GM18873 (cell line): Measurements from ENCODE around the gene CELF1.

Experiments used
- ATAC-seq: cut with Tn5 transposase; IDR thresholded peaks from one replicate; pipeline ENCODE4 v1.9.1; 2021; ENCODE audit warnings: mild to moderate bottlenecking, moderate library complexity, moderate number of reproducible peaks; ENCODE audit not compliant: unreplicated experiment, low FRiP score

The CELF1 gene

DNA sequence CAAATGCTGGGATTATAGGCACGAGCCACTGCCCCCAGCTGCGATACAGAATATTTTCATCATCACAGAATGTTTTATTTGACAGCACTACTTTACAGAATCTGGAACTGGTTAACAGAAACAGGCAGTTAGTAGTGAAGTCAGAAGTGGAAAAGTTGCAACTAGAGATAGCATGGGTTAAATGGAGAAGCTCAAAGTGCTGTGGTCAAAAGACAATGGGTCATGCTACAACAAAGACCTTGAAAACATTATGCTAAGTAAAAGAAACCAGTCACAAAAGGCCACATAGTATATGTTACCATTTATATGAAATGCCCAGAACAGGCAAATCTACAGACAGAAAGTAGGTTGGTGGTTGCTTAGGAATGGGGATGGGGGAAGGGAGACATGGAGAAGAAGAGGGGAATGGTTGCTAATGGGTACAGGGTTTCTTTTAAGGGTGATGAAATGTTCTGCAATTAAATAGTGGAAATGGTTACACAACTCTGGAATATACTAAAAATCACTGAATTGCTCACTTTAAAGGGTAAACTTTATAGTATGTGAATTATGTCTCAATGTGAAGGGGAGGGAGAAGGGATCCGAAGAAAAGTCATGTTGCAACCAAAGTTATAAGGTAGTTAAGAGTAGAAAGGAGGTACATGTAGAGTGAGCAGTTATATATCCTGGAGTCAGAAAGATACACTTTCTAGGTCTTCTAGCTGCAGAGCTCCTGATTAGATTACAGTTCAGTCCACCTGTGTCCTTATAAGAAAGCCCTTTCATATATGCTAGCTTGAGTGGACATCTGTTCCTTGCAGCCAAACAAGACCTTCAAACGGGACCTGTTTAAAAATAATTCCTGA is 57.7 kb downstream of the CELF1 start:
- ATAC-seq, result no peak

DNA sequence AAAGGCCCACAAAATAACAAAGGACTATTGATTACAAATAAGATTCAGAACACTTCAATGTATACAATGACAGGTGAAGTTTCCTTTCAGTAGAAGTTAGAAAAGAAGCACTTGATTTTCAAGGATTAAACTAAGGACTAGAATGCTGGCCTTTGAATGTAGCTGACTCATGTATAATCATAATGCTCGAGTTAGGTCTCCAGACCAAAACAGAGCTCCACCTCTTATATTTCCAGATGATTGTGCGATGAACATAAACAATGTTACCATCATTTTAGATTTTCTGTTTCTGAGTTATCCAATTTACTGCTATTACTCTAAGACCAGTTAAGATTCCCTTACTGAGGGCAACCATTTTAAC is 63.6 kb downstream of the CELF1 start:
- no peak for ATAC-seq

DNA sequence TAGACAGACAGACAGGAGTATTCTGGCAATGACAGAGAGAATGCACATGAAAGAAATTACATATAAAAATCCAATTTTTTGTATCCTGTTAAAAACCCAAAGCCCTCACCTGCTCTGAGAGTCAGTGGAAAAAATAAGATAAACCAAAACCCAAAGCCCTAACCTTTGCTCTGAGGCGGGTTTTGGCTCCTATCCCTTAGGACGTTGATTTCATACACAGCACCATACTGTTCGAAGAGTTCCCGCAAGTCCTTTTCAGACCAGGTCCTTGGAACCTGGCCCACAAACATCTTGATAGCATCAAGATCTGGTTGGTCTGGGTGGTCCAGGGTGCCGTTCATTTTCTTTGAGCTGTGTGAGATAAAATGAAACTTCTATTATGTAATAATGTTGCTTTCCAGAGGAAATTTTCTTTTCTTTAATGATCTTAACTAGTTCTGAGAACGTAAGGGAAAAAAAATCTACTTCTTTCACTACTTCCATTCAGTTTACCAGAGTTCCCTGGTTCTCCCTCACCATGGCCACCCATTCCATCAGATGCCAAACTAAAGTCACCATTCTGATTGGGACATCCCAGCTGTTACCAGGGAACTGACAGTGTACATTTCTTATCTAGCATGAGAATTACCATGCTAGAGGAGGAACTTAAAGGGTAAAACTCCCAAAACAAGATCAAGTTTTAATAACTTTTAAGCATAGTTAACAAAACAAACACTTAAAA is 64.1 kb downstream of the CELF1 start:
- no peak for ATAC-seq

DNA sequence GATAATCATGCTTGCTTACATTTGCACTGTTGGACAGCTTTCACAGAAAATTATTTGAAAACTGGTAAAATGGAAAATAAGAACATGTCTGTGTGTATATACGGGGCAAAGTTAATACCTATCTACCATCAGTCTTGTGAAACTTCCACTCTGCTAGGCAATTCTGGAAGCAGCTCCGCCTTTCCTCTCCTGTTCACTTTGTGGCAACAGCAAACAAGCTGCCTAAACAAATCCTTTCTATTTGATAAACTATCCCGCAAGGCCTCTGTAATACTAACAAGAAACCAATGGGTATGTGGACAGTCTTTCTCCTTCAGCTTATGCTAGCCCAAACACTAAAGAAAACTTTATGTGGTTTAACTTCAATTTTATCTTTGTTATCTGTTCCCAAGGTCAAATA is 64.8 kb downstream of the CELF1 start:
- ATAC-seq, result no peak

DNA sequence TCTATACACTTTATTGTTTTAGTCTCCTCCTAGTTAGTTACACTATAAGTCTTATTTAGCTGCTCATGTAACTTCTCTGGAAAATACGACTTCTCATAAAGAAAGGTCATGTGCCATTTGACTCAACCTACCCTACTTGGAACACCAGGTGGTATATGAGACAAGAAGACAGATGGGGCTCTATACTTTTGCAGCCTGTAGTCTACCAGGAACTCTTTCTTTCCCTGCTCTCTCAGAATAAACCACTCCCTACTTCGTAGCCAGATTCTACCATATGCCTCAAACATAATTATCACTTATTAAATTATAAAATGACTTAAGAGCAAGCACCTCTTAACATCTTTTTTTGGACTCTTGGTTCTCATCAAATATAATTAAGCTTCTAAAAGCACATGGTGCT is 65.5 kb downstream of the CELF1 start:
- no peak for ATAC-seq

DNA sequence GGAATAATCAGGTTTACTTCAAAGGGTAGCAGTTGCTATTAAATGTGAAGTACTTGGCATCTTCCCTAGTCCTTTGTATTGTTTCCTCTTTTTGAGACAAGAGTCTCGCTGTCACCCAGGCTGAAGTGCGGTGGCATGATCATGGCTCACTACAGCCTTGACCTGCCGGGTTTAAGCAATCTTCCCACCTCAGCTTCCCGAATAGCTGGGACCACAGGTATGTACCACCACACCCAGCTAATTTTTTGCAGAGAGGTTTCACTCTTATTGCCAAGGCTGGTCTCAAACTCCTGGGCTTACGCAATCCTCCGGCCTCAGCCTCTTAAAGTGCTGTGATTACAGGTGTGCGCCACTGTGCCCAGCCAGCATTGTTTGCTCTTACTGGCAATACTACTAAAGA is 67.8 kb downstream of the CELF1 start:
- no peak for ATAC-seq

DNA sequence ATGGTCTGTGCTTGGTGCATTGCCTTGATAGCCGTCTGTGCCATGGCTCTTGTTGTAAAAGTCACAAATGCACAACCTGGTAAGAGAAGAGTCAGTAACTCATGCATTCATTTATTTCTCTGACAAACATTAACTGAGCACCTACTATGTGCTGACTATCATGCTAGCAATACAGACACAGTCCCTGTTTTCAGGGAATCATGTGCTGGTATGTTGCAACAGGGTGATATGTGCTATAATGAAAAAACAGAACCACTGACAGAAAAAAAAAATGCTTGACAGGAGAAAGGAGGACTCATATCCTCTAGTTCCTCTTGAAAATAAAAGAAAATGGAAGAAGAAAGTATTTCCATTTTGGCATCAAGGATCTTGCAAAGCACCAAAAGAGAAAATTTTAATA is 69.5 kb downstream of the CELF1 start:
- ATAC-seq, result no peak

DNA sequence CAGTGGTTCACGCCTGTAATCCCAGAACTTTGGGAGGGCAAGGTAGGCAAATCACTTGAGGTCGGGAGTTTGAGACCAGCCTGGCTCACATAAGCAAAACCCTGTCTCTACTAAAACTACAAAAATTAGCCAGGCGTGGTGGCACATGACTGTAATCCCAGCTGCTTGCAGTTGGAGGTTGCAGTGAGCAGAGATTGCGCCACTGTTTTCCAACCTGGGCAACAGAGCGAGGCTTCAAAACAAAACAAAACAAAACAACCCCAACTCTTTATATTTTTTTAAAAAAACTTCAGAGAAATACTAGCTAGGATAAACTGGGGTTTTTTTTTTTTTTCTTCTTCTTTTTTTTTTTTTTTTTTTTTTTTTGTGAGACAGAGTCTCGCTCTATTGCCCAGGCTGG is 72.2 kb downstream of the CELF1 start:
- ATAC-seq, result no peak

DNA sequence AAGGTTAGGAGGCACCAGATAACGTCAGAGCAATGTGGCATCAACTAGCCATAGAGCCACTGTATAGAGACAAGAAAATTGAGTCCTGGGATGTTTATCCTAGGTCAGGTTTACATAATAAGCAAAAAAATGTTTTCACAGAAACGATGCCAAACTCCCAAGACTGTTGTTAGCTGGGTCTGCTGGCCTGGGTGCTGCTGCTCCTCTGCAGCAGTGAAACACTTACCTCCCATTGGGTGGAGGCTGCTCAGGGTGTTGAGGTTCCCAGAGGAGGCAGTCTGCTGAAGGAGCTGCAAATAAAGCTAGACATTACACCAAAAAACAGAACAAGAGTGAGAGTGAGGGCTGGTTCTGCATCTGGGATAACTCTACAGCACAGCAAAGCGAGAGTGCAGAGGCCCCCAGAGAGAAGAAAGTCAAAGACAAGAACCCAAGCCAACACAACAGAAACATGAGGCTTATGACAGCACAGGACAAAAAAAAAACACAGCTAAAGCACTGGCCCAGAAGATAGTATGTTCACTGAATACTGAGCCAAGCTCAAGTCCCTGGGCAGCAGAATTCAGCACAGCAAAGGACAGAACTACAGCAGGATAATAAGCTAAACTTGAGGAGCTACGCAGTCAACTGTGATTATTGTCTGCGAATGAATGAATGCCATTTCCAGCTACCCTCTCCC is 74.1 kb downstream of the CELF1 start:
- no peak for ATAC-seq

DNA sequence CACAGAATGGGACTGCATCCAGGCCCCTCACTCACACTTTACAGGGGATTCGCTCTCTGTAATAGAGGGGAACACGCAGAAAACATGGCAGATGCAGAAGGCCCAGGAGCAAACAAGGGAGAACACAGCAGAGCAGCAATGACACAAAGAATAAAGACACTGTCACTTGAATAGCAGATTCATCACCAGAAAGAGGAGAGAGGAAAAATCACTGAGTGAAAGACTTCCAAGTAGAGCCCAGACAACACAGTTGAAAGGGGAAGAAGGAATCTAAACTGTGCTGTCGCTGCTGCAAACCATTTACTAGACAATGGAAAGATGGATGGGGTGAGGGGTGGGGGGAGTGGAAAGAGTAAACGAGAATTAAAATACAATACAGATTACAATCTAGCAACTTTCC is 75.2 kb downstream of the CELF1 start:
- ATAC-seq, result no peak

DNA sequence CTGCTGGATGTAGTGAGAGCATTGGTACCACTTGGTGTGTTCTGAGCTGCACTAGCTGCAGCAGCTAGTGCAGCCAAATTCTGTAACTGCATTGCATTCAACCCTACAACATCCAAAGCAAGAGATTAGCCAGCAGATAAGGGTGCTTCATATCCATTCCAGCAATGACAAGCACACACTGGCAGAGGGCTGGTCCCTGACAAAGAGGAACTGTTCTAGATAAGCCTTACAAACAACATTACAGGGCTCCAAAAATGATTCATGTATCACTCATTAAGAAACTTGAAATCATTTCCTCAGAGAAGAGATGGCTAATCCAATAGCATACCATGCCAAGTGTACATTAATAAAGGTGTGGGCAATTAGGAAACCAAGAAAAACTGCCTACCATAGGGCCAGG is 75.6 kb downstream of the CELF1 start:
- no peak for ATAC-seq

DNA sequence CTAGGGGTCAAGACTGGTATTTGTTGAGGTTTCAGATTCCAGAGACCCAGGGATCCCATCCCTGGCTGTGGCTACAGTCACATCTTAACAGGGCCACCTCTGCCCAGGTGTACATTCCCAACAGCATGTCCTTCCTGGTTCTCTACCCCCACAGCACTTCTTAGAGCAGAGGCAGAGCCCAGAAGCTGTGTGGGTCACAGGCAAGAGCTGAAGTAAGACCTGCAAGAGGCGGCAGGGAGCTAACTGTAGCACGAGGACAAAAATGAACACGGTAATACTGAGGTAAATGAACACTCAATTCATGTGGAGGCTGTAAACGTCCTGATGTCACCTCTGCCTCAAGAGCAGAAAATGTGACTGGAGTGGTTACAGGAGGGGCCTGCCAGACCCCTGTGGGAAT is 82.3 kb downstream of the CELF1 start:
- no peak for ATAC-seq

DNA sequence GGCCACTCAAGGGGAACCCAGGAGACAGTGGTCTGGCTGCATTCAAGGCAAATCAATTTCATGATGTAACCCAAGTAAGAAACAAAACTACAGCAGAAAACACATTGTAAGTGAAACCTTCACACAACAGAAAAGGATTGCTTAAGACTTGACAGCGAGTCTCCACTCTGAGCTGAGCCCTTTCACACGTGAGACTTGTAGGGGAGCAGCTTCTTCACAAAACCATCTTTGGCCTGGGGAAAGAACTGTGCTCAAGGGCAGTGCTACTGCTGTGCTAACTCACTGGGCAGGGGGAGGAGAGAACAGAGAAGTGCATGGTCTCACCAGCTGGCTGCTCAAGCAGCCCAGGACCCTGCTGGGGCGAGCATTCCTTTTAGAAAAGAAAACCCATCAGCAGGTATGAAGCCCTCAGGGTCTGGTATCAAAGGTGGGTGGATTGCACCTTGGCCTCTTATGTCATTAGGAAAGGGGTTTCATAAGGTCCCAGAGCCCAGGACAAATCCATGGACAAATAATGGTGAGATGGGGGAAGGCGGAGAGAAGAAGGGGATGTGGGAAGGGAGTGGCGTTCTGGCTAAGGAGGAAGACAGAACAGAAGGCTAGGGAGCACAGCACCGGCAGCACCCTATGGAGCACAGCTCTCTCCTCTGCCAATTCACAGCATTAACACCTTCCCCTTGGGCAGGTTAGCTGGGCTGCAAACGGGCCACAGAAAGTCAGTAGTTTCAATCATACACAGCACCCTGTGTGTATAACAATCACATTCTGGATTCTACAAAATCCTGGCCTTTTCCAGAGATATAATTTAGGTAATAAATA is 83.4 kb downstream of the CELF1 start:
- ATAC-seq, result no peak

DNA sequence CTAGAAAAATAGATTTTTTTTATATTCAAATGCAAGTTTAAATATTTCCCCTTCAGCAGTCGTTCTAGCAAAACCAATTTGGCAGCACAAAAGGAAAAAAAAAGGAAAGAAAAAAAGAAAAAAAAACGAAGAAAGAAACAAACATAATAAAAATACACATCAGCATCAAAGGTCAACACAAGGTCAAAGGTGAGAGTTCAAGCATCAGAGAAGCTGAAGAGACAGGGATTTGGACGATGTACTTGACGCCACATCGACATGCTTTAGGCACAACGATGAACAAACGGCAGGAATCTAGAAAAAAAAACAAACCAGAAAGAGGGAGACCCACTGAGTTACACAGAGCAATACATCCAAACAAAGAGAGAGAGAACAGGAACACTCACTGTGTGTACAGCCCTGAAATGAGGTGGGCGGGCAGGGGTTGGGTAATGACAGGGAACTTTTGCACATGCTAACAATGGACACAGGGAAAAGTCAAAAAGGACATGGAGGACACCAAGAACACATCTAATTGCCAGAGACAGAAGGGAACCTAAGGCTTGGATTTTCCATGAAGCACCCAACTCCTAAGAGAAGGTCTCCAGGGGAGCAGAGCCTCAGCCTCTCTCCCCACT is 84.2 kb downstream of the CELF1 start:
- no peak for ATAC-seq

DNA sequence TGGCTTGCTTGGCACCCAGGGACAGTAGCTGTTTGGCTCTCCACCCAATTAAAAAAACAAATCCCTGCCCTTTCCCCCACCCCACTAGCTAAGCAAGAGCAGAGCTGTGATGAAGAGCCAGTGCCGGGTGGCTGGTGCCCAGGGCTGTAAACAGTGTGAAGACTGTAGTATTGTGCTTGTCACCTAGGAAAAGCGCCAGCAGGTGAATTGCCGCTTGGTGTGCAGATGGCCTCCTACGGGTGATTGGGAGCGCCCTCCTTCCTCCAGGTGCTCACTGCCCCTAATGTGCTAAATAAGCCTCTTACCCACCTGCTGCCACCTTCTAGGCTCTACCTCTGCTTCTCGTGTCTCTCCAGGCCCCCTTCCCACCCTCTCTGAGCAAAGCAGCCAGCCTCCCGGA is 85.6 kb downstream of the CELF1 start:
- ATAC-seq, result no peak

DNA sequence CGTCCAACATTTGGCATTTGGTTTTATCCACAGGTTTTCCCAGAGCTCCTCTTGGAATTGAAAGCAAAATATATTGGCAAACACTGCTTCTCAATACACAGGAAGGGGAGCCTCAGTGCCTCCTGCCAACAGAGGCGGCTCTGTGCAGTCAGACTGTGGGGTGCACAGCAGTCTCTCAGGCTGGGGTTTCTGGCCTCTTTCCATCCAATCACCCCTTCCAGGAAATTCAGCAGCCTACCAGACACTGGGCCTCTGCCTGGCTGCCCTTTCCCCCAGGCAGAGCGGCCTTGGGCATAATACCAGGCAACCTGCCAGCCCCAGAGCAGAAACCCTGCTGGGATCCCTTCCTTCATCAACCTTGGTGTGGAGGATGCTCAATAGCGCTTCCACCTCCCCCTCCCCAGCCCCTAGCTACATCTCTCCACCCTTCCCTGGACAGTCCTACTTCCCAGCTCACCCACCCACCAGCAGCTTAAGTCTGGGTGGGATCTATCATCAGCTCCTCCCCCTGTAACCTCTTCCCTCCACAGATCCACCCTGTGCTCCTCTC is 86.2 kb downstream of the CELF1 start:
- no peak for ATAC-seq

DNA sequence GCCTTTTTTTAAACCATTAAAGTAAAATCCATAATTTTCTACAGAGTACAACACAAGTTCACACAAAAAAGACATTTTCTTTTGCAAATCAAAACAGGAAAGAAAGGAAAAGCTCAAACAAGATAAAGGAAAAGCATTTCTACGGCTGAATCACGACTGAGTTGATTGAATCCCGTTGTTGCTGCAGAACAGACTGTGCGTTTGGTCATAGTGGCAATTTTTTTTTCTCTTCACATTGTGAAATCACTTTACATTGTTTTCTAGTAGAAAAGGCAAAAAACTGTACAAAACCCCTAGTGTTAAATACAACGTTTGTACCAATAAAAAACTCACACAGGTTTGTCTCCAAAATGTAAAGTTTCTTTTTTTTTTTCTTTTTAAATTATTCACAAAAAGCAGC is 86.7 kb downstream of the CELF1 start:
- no peak for ATAC-seq

DNA sequence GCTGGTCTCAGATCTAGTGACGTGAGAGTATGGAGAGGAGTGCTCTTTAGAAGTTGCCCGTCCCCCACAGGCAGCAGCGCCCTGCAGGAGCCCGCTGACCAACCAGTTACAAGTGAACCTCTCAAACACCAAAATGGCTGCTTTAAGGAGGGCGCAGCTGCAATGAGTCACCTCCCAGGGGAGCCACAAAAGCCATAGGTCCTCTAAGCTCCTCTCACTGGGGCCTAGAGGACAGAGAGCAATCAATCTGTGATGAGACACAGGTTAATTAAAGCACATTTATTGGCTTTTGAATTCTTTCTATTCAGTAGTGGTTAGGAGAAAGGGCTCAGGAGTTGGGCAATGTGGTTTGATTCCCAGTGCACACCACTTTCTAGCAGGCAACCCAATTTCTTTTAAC is 88.4 kb downstream of the CELF1 start:
- no peak for ATAC-seq

DNA sequence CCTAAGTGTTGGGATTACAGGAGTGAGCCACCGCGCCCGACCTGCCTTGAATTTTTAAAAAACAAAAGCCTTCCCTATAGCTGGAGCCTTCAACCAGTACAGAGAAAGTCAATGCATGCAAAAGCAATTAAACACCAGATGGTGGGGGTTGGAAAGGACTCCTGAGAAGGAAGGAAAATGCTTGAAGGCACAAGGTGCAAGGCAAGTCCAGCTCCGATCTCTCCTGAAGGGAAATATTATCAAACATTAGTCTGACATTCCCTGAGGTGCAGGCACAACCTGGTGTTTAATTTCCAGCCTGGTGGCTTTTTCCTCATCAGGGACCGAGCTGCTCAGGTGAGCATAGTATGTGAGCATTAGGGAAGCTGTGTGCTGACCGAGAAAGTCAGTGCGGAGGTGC is 91.1 kb downstream of the CELF1 start:
- ATAC-seq, result no peak
